K562 (cell line): ENCODE data around the gene CDHR2. TPM values are rescaled to one million over a fixed set of nuclear protein-coding genes. Genes with fewer than 3 reads are reported as not detected.

Experiments
- ATAC-seq: fragments of 200-7000 bp; cut with Tn5 transposase; 3 replicates; pipeline ENCODE4 v1.9.1; 2020; ENCODE audit warnings: moderate library complexity
- BruUV-seq: library from RNA; stranded (reverse); fragments of 400-500 nt; replicated peaks from 2 replicates; lab custom pipeline; 2021; lab: Mats Ljungman, UMichigan
- CTCF ChIA-PET: fragments of 300-600 bp; formaldehyde crosslinking; extraction: SDS; loops from one replicate; lab custom pipeline; 2021; ENCODE audit warnings: low intra/inter-chr PET ratio; lab: Yijun Ruan, JAX
- POLR2A ChIA-PET: fragments of 300-600, 350-650 bp; sonication (Branson Sonifier 250); formaldehyde crosslinking; extraction: SDS; loops from one replicate; lab custom pipeline; 2021; ENCODE audit warnings: antibody characterized with exemption, inconsistent platforms; lab: Yijun Ruan, JAX
- DNase-seq, 4 experiments: peaks; one replicate each; pipeline versions ENCODE4 v3.0.0 to v3.0.0-alpha.2; 2011 to 2018; ENCODE audit warnings: low spot score in 3 of 4, mixed read lengths in 3 of 4; ENCODE audit errors: extremely low read depth in 1 of 4
- FAIRE-seq: peaks from 2 replicates; lab custom pipeline; 2011; peaks lifted over from hg19 to GRCh38; lab: Jason Lieb, UNC
- H2AFZ ChIP-seq: 2 replicates; pipeline ENCODE4 v1.6.0; 2011; ENCODE audit warnings: low read depth, low read length, control low read depth, inconsistent platforms
- H3K27ac ChIP-seq: fragments of 200-600 bp; 3 replicates; pipeline ENCODE4 v1.8.0; 2011; ENCODE audit warnings: low read depth, mild to moderate bottlenecking, control low read depth, inconsistent platforms, low read length, moderate library complexity, mixed read lengths; ENCODE audit errors: extremely low read depth
- H3K27me3 ChIP-seq, 2 experiments: fragments of 300-600 bp in 1 of 2; 2 replicates in 1 of 2; 3 replicates in 1 of 2; pipeline versions ENCODE4 v1.6.0 to v1.8.0; 2011; ENCODE audit warnings: inconsistent platforms in 2 of 2, low read length in 2 of 2, mild to moderate bottlenecking in 1 of 2, mixed read lengths in 1 of 2, moderate library complexity in 1 of 2; ENCODE audit not compliant: control insufficient read depth in 2 of 2, insufficient read depth in 2 of 2
- H3K36me3 ChIP-seq: fragments of 300-600 bp; 3 replicates; pipeline ENCODE4 v1.8.0; 2011; ENCODE audit warnings: mild to moderate bottlenecking, low read length, inconsistent platforms; ENCODE audit not compliant: control insufficient read depth, insufficient read depth
- H3K4me1 ChIP-seq, 2 experiments: fragments of 200-600 bp in 1 of 2; replicated peaks in 1 of 2; 2 replicates in 1 of 2; 3 replicates in 1 of 2; pipeline versions ENCODE4 v1.5.1 to v1.8.0; 2011; ENCODE audit warnings: inconsistent platforms in 2 of 2, low read length in 2 of 2, mild to moderate bottlenecking in 1 of 2, mixed read lengths in 1 of 2, moderate library complexity in 1 of 2; ENCODE audit not compliant: control insufficient read depth in 2 of 2, insufficient read depth in 2 of 2
- H3K4me2 ChIP-seq: 2 replicates; pipeline ENCODE4 v1.6.1; 2011; ENCODE audit warnings: low read length, control low read depth, inconsistent platforms, mixed read lengths; ENCODE audit not compliant: insufficient read depth
- H3K4me3 ChIP-seq: fragments of 200-600 bp; sonication (generic), shearing (Covaris generic); 2 replicates; pipeline ENCODE4 v1.5.1; 2016; ENCODE audit warnings: control low read depth, inconsistent platforms
- H3K79me2 ChIP-seq: fragments of 200-600 bp; 3 replicates; pipeline ENCODE4 v1.8.0; 2011; ENCODE audit warnings: low read length, inconsistent platforms; ENCODE audit not compliant: control insufficient read depth, insufficient read depth
- H3K9ac ChIP-seq, 2 experiments: 2 replicates each; pipeline versions ENCODE4 v1.6.0 to v1.6.1; 2011; ENCODE audit warnings: low read depth in 2 of 2, low read length in 2 of 2, control low read depth in 1 of 2, inconsistent platforms in 1 of 2, mild to moderate bottlenecking in 1 of 2, mixed read lengths in 1 of 2; ENCODE audit not compliant: insufficient read depth in 1 of 2
- H3K9me1 ChIP-seq: one replicate; pipeline ENCODE4 v1.6.0; 2011; ENCODE audit warnings: inconsistent platforms, mild to moderate bottlenecking, low read length, moderate library complexity; ENCODE audit not compliant: control insufficient read depth, insufficient read depth
- H3K9me3 ChIP-seq: replicated peaks from 2 replicates; pipeline ENCODE4 v1.5.1; 2011; ENCODE audit warnings: low read depth, low read length, inconsistent platforms; ENCODE audit not compliant: control insufficient read depth, insufficient read depth
- H4K20me1 ChIP-seq: replicated peaks from 2 replicates; pipeline ENCODE4 v1.6.1; 2011; ENCODE audit warnings: low read length, inconsistent platforms, mixed read lengths; ENCODE audit not compliant: control insufficient read depth, insufficient read depth
- ATF7 ChIP-seq: fragments of 450-650 bp; IDR thresholded peaks from 2 replicates; pipeline ENCODE4 v1.7.1; 2014; ENCODE audit warnings: mild to moderate bottlenecking, moderate library complexity
- BRD9 ChIP-seq: fragments of 450-650 bp; IDR thresholded peaks from 2 replicates; pipeline ENCODE4 v1.6.1; 2018; ENCODE audit warnings: low read depth; ENCODE audit not compliant: partially characterized antibody
- CHD1 ChIP-seq: fragments of 200-600 bp; sonication (generic); IDR thresholded peaks from one replicate; pipeline ENCODE4 v1.6.1; 2012; ENCODE audit warnings: mild to moderate bottlenecking, moderate library complexity, low read length, inconsistent platforms
- ETS2 ChIP-seq: IDR thresholded peaks from 2 replicates; pipeline ENCODE4 v1.6.1; 2016; ENCODE audit warnings: borderline replicate concordance, missing genetic modification characterization, mild to moderate bottlenecking, moderate library complexity, missing compliant biosample characterization; ENCODE audit not compliant: poor library complexity, severe bottlenecking
- PML ChIP-seq: IDR thresholded peaks from 2 replicates; pipeline ENCODE4 v1.6.1; 2012; ENCODE audit warnings: low read length, inconsistent platforms
- POLR3G ChIP-seq: IDR thresholded peaks from 2 replicates; pipeline ENCODE4 v1.6.1; 2011; ENCODE audit not compliant: insufficient read length, insufficient replicate concordance; ENCODE audit errors: extremely low read depth
- SMAD4 ChIP-seq: fragments of 250-450 bp; sonication (Bioruptor Pico); conservative IDR thresholded peaks from 2 replicates; pipeline ENCODE4 v1.8.0; 2021; ENCODE audit warnings: inconsistent platforms, mild to moderate bottlenecking, moderate library complexity
- SP2 ChIP-seq: IDR thresholded peaks from 2 replicates; pipeline ENCODE4 v1.6.1; 2011; ENCODE audit warnings: mild to moderate bottlenecking, low read depth, low read length, moderate library complexity; ENCODE audit not compliant: poor library complexity, severe bottlenecking; ENCODE audit errors: extremely low read depth
- TAF9B ChIP-seq: fragments of 450-650 bp; IDR thresholded peaks from 2 replicates; pipeline ENCODE4 v1.6.1; 2018; ENCODE audit warnings: mild to moderate bottlenecking; ENCODE audit not compliant: partially characterized antibody
- TCFL5 ChIP-seq: fragments of 250-450 bp; sonication (Bioruptor Pico); conservative IDR thresholded peaks from 2 replicates; pipeline ENCODE4 v1.6.1; 2021; ENCODE audit warnings: mild to moderate bottlenecking, moderate library complexity, matching md5 sums
- TEAD2 ChIP-seq: fragments of 450-650 bp; IDR thresholded peaks from 2 replicates; pipeline ENCODE4 v1.6.1; 2016; ENCODE audit warnings: missing genetic modification characterization, control low read depth, missing compliant biosample characterization
- ZNF232 ChIP-seq: sonication (generic); formaldehyde crosslinking; IDR thresholded peaks from 2 replicates; pipeline ENCODE4 v1.8.0; 2022; ENCODE audit warnings: mild to moderate bottlenecking, missing genetic modification reagents
- ZNF324 ChIP-seq: fragments of 250-450 bp; sonication (Bioruptor Pico); IDR thresholded peaks from 2 replicates; pipeline ENCODE4 v1.4.0; 2020; ENCODE audit warnings: mild to moderate bottlenecking
- ZNF384 ChIP-seq: IDR thresholded peaks from 2 replicates; pipeline ENCODE4 v1.6.1; 2012; ENCODE audit warnings: low read depth, low read length, improper control_type of control experiment
- ZNF436 ChIP-seq: fragments of 250-450, 450-650 bp; sonication (Bioruptor Pico); formaldehyde crosslinking; IDR thresholded peaks from 2 replicates; pipeline ENCODE4 v1.7.0; 2020; ENCODE audit warnings: mild to moderate bottlenecking
- WGBS: fragments of 100-300 bp; shearing (Covaris generic); methylation state at CpG from one replicate; pipeline ENCODE4 v1.1.6; 2016; ENCODE audit warnings: low coverage, mixed read lengths; ENCODE audit not compliant: insufficient coverage; ENCODE audit errors: missing lambda C conversion rate; 5-methylcytosine and 5-hydroxymethylcytosine counted together
- in situ Hi-C: fragments of 300-500 bp; cut with MboI; formaldehyde crosslinking; loops from 4 replicates; pipeline ENCODE4 v1.15.0; 2018; ENCODE audit warnings: inconsistent platforms, mixed read lengths
- intact Hi-C: fragments of 100-400 bp; cut with micrococcal nuclease; formaldehyde crosslinking; loops from 2 replicates; pipeline ENCODE4 v1.14.2; 2022
- polyA plus RNA-seq, 8 experiments: library from polyadenylated mRNA; depleted of rRNA in 4 of 8; stranded (reverse) in 5 of 8; unstranded in 3 of 8; fragments of >200 nt; fragmentation: Nextera tagmentation in 2 of 8; fragmentation: Illumina TruSeq in 1 of 8; extraction: Ambion mirVana in 2 of 8; extraction: Trizol in 1 of 8; gene quantifications; 2 replicates each; pipeline versions ENCODE4 v1.2.1 to v1.2.3, GENCODE V29; 2011 to 2014; ENCODE audit warnings: inconsistent platforms in 1 of 8, missing spikeins in 1 of 8
- total RNA-seq, 7 experiments: library from RNA; depleted of rRNA in 6 of 7; stranded (reverse); fragments of >200 nt in 6 of 7; fragmentation: Illumina TruSeq in 2 of 7; extraction: Trizol in 2 of 7; gene quantifications; 2 replicates each; pipeline versions ENCODE4 v1.2.1 to v1.2.3, GENCODE V29; 2011 to 2021; ENCODE audit warnings: low replicate concordance in 1 of 7
- TF ChIP-seq, protein P1 (sequence below): fragments of 250-450 bp; sonication (Bioruptor Pico); IDR thresholded peaks from 2 replicates; pipeline ENCODE4 v1.4.0; 2020; ENCODE audit warnings: mild to moderate bottlenecking, moderate library complexity
- TF ChIP-seq, protein P2 (sequence below): fragments of 200-800 bp; sonication (Bioruptor generic); IDR thresholded peaks from 2 replicates; pipeline ENCODE4 v1.6.1; 2017; ENCODE audit warnings: missing genetic modification characterization, missing compliant biosample characterization

CDHR2 gene
- total and polyA plus RNA-seq, 9 of the 15 experiments (the other 6 are each of a cell fraction or from before 2014, with no cell fraction given) = 0.01 to 0.62 (median 0.09) TPM; not detected in 2

DNA sequence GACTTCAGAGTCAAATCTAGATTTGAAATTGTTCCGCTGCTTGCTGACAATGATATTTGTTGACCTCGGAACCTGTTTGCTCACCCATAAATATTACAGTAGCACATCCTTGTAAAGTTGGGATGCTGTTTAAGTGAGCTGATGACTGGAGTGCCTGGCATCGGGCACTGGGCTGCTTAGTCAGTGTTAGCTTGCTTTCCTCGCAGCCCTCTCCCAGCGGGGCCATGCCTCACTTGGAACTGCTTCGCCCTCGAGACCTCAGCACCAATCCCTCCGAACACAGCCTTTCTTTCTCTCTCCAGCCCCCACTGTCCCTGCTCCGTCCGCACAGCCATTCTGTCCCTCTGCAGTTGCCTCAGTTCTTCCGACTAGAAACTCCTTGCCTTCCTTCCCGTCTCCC is 35.4 kb upstream of the CDHR2 start (continued):
- TF ChIP-seq SMAD4 (CRISPR knock-in tag) (no peak), TCFL5 (no peak), TEAD2 (tag) (no peak), CHD1 (no peak), ETS2 (no peak), POLR3G (no peak), ZNF436 (CRISPR knock-in tag) (no peak)

DNA sequence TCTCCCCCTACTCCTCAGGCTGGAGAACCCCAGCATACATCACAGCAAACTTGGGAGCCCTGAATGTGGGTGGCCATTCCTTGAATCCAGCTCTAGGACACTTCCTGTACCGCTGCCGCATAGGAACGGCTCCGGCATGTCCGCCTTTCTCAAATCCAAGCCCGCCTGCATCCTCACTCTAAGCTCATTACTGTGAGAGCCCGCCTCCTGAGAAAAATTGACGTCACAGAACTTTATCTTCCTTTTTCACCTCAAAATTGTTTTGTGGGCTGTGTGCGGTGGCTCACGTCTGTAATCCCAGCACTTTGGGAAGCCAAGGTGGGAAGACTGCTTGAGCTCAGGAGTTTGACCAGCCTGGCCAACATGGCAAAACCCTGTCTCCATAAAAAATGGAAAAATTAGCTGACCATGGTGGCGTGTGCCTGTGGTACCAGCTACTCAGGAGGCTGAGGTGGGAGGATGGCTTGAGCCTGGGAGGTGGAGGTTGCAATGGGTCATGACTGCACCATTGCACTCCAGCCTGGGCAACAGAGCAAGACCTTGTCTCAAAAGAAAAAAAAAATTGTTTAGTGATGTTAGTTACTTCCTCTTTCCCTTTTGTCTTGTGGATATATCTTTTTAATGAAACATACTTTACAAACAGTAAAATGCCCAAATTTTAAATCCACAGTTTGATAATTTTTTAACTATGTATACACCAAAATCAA is 34.7 kb upstream of the CDHR2 start:
- in situ Hi-C loops = no loop called here
- H3K27ac ChIP-seq = no peak overlapping the region
- peak overlapping the region; percentile 94 for H2AFZ ChIP-seq
- peak in 2 of 4 experiments; percentile 38 to 45 for DNase-seq
- no TSS peak for BruUV-seq
- H4K20me1 ChIP-seq = no peaks in the 10 kb centered on the region
- peaks cover 0 to 2% of the 10 kb centered on the region in 2 experiments; a peak in 1 of 5 replicates for H3K27me3 ChIP-seq
- POLR2A ChIA-PET = interaction anchor here (0.6 to 1.7 kb wide), 4 partner anchors 13 to 23 kb away, joined by 3 to 8 read pairs (median 4); partner anchors contain the start of gene RNF44
- H3K9me3 ChIP-seq = no peaks in the 10 kb centered on the region
- H3K9ac ChIP-seq = peak overlapping the region in 1 of 2 experiments; percentile 83; a peak in 1 of 4 replicates
- peaks cover 9 to 11% of the 10 kb centered on the region in 2 experiments; a peak in 4 of 5 replicates for H3K4me1 ChIP-seq
- FAIRE-seq = no peak
- 11% methylated on average over 11 of the region's 11 CpGs for WGBS
- no peaks in the 10 kb centered on the region for H3K79me2 ChIP-seq
- intact Hi-C loops = no loop called here
- H3K36me3 ChIP-seq = peaks cover 3% of the 10 kb centered on the region; the same call in 1 of the 3 replicates
- H3K4me2 ChIP-seq = peak overlapping the region; percentile 72
- no peak overlapping the region for H3K4me3 ChIP-seq
- CTCF ChIA-PET = no interaction called here
- ATAC-seq = peak; percentile 74
- H3K9me1 ChIP-seq = no peaks in the 10 kb centered on the region
- TF ChIP-seq ZNF324 (CRISPR knock-in tag) (no peak), TAF9B (no peak), SP2 (no peak), PML (no peak), ATF7 (0 out of 2 replicates have a peak, but pooled peaks have one; percentile 41), ZNF384 (0 out of 2 replicates have a peak, but pooled peaks have one; percentile 5), ZNF232 (CRISPR knock-in tag) (no peak), BRD9 (no peak)
- TF ChIP-seq, protein P1, sequence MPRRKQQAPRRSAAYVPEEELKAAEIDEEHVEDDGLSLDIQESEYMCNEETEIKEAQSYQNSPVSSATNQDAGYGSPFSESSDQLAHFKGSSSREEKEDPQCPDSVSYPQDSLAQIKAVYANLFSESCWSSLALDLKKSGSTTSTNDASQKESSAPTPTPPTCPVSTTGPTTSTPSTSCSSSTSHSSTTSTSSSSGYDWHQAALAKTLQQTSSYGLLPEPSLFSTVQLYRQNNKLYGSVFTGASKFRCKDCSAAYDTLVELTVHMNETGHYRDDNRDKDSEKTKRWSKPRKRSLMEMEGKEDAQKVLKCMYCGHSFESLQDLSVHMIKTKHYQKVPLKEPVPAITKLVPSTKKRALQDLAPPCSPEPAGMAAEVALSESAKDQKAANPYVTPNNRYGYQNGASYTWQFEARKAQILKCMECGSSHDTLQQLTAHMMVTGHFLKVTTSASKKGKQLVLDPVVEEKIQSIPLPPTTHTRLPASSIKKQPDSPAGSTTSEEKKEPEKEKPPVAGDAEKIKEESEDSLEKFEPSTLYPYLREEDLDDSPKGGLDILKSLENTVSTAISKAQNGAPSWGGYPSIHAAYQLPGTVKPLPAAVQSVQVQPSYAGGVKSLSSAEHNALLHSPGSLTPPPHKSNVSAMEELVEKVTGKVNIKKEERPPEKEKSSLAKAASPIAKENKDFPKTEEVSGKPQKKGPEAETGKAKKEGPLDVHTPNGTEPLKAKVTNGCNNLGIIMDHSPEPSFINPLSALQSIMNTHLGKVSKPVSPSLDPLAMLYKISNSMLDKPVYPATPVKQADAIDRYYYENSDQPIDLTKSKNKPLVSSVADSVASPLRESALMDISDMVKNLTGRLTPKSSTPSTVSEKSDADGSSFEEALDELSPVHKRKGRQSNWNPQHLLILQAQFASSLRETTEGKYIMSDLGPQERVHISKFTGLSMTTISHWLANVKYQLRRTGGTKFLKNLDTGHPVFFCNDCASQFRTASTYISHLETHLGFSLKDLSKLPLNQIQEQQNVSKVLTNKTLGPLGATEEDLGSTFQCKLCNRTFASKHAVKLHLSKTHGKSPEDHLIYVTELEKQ (CRISPR knock-in tag) = no peak
- TF ChIP-seq, protein P2, sequence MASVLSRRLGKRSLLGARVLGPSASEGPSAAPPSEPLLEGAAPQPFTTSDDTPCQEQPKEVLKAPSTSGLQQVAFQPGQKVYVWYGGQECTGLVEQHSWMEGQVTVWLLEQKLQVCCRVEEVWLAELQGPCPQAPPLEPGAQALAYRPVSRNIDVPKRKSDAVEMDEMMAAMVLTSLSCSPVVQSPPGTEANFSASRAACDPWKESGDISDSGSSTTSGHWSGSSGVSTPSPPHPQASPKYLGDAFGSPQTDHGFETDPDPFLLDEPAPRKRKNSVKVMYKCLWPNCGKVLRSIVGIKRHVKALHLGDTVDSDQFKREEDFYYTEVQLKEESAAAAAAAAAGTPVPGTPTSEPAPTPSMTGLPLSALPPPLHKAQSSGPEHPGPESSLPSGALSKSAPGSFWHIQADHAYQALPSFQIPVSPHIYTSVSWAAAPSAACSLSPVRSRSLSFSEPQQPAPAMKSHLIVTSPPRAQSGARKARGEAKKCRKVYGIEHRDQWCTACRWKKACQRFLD = no peak
